NT2/D1 (cell line): ENCODE measurements around the gene DNAL4.

ENCODE experiments used
- DNase-seq: peaks from one replicate; pipeline ENCODE4 v3.0.0-alpha.2; 2011; ENCODE audit warnings: low read depth, low spot score
- H3K27me3 ChIP-seq: 2 replicates; pipeline ENCODE4 v1.6.0; 2011; ENCODE audit warnings: mild to moderate bottlenecking; ENCODE audit not compliant: insufficient read length, insufficient read depth
- H3K36me3 ChIP-seq: 2 replicates; pipeline ENCODE4 v1.6.1; 2011; ENCODE audit warnings: mild to moderate bottlenecking, low read length, mixed read lengths; ENCODE audit not compliant: insufficient read depth, insufficient read length
- H3K4me1 ChIP-seq: 2 replicates; pipeline ENCODE4 v1.5.1; 2011; ENCODE audit not compliant: insufficient read depth, insufficient read length
- H3K4me3 ChIP-seq: 2 replicates; pipeline ENCODE4 v1.5.1; 2011; ENCODE audit warnings: low read depth; ENCODE audit not compliant: insufficient read length
- H3K9ac ChIP-seq: 2 replicates; pipeline ENCODE4 v1.6.0; 2011; ENCODE audit warnings: low read depth; ENCODE audit not compliant: insufficient read length
- H3K9me3 ChIP-seq: 2 replicates; pipeline ENCODE4 v1.5.1; 2011; ENCODE audit warnings: mild to moderate bottlenecking, low read length; ENCODE audit not compliant: insufficient read depth
- SUZ12 ChIP-seq: IDR thresholded peaks from 2 replicates; pipeline ENCODE4 v1.6.1; 2011; ENCODE audit not compliant: insufficient read length, insufficient read depth; ENCODE audit errors: extremely low read depth
- YY1 ChIP-seq: IDR thresholded peaks from 2 replicates; pipeline ENCODE4 v1.6.1; 2011; ENCODE audit not compliant: insufficient read length, insufficient read depth
- ZNF274 ChIP-seq: IDR thresholded peaks from 2 replicates; pipeline ENCODE4 v1.6.1; 2011; ENCODE audit warnings: mild to moderate bottlenecking, low read depth, low read length

The DNAL4 gene

GRCh38 chr22:38741576-38741975, 52.4 kb downstream of the DNAL4 start:
- H3K27me3 ChIP-seq, result no peaks in the 10 kb centered on the region
- H3K36me3 ChIP-seq, result peaks cover 67% of the 10 kb centered on the region
- H3K4me3 ChIP-seq, result no peak overlapping the region
- H3K4me1 ChIP-seq, result no peaks in the 10 kb centered on the region
- no peak overlapping the region for H3K9ac ChIP-seq
- TF ChIP-seq YY1 (no peak), ZNF274 (no peak), SUZ12 (no peak)
- DNase-seq, result no peak
- H3K9me3 ChIP-seq, result no peaks in the 10 kb centered on the region

GRCh38 chr22:38741166-38741565, 52.8 kb downstream of the DNAL4 start:
- Histone ChIP-seq H3K36me3 (peaks cover 70% of the 10 kb centered on the region), H3K9ac (no peak overlapping the region), H3K9me3 (no peaks in the 10 kb centered on the region), H3K27me3 (no peaks in the 10 kb centered on the region), H3K4me3 (no peak overlapping the region), H3K4me1 (no peaks in the 10 kb centered on the region)
- DNase-seq, result no peak
- TF ChIP-seq ZNF274 (no peak), SUZ12 (no peak), YY1 (no peak)

- DNase-seq, result no peak
- Histone ChIP-seq H3K4me1 (peaks cover under 1% of the 10 kb centered on the region), H3K9me3 (no peaks in the 10 kb centered on the region), H3K27me3 (no peaks in the 10 kb centered on the region), H3K4me3 (no peak overlapping the region), H3K36me3 (peaks cover 73% of the 10 kb centered on the region), H3K9ac (no peak overlapping the region)
- TF ChIP-seq ZNF274, result no peak
- TF ChIP-seq SUZ12, result no peak
- no peak for TF ChIP-seq YY1
Observed at GRCh38 chr22:38740754-38741153, 53.2 kb downstream of the DNAL4 start.

- no peak for DNase-seq
- no peaks in the 10 kb centered on the region for H3K9me3 ChIP-seq
- H3K4me3 ChIP-seq, result no peak overlapping the region
- H3K9ac ChIP-seq, result no peak overlapping the region
- TF ChIP-seq SUZ12, result no peak
- no peak for TF ChIP-seq ZNF274
- no peak for TF ChIP-seq YY1
- H3K4me1 ChIP-seq, result peaks cover 3% of the 10 kb centered on the region
- no peaks in the 10 kb centered on the region for H3K27me3 ChIP-seq
- peaks cover 73% of the 10 kb centered on the region for H3K36me3 ChIP-seq
Observed at GRCh38 chr22:38740116-38740723, 53.7 kb downstream of the DNAL4 start.

GRCh38 chr22:38739300-38740055, 54.5 kb downstream of the DNAL4 start:
- H3K27me3 ChIP-seq, result no peaks in the 10 kb centered on the region
- no peak overlapping the region for H3K9ac ChIP-seq
- peaks cover 3% of the 10 kb centered on the region for H3K4me1 ChIP-seq
- H3K36me3 ChIP-seq, result peaks cover 72% of the 10 kb centered on the region
- H3K9me3 ChIP-seq, result no peaks in the 10 kb centered on the region
- TF ChIP-seq YY1 (no peak), ZNF274 (no peak), SUZ12 (no peak)
- DNase-seq, result no peak
- H3K4me3 ChIP-seq, result no peak overlapping the region

- no peak overlapping the region for H3K9ac ChIP-seq
- DNase-seq, result no peak
- H3K36me3 ChIP-seq, result peaks cover 81% of the 10 kb centered on the region
- no peak overlapping the region for H3K4me3 ChIP-seq
- no peaks in the 10 kb centered on the region for H3K27me3 ChIP-seq
- peaks cover 3% of the 10 kb centered on the region for H3K4me1 ChIP-seq
- no peaks in the 10 kb centered on the region for H3K9me3 ChIP-seq
- TF ChIP-seq SUZ12 (no peak), ZNF274 (no peak), YY1 (no peak)
Observed at GRCh38 chr22:38738475-38739070, 55.4 kb downstream of the DNAL4 start.

GRCh38 chr22:38737302-38738060, 56.5 kb downstream of the DNAL4 start:
- Histone ChIP-seq H3K27me3 (no peaks in the 10 kb centered on the region), H3K4me1 (peaks cover 3% of the 10 kb centered on the region), H3K9ac (no peak overlapping the region), H3K36me3 (peaks cover 81% of the 10 kb centered on the region), H3K9me3 (no peaks in the 10 kb centered on the region), H3K4me3 (no peak overlapping the region)
- TF ChIP-seq ZNF274, result no peak
- TF ChIP-seq SUZ12, result no peak
- no peak for TF ChIP-seq YY1
- DNase-seq, result no peak
